NB4 (cell line): ENCODE results near the gene ECM2.

Source experiments
- CTCF ChIP-seq: IDR thresholded peaks from one replicate; pipeline ENCODE4 v1.5.1; 2012; ENCODE audit warnings: low read depth, low read length
- MAX ChIP-seq: IDR thresholded peaks from 2 replicates; pipeline ENCODE4 v1.6.1; 2011; ENCODE audit warnings: low read depth, low read length
- POLR2A ChIP-seq: IDR thresholded peaks from 2 replicates; pipeline ENCODE4 v1.6.1; 2011; ENCODE audit warnings: mild to moderate bottlenecking; ENCODE audit not compliant: insufficient read length; ENCODE audit errors: extremely low read depth

- no peak for TF ChIP-seq MAX
- no peak for TF ChIP-seq CTCF
- no peak for TF ChIP-seq POLR2A
Observed at GRCh38 chr9:92496396-92497176, 39.2 kb downstream of the ECM2 start.
